Chondrocyte (in vitro differentiated cells): ENCODE data around the gene HS3ST3B1. TPM values are rescaled to one million over a fixed set of nuclear protein-coding genes. Genes with fewer than 3 reads are reported as not detected.

Experiments
- DNase-seq: peaks from one replicate; pipeline ENCODE4 v3.0.0; 2021; ENCODE audit warnings: mixed read lengths, low spot score
- H3K27ac Mint-ChIP-seq: one replicate; pipeline ENCODE4 v1.8.0; 2021; ENCODE audit warnings: mild to moderate bottlenecking, moderate library complexity, mixed read lengths; ENCODE audit not compliant: unreplicated experiment
- H3K27me3 Mint-ChIP-seq: 2 replicates; pipeline ENCODE4 v1.8.0; 2021; ENCODE audit warnings: low read depth, mixed read lengths
- H3K36me3 Mint-ChIP-seq: 2 replicates; pipeline ENCODE4 v1.8.0; 2021; ENCODE audit warnings: low read depth, mixed read lengths
- H3K4me1 Mint-ChIP-seq: 2 replicates; pipeline ENCODE4 v1.8.0; 2021; ENCODE audit warnings: low read depth, mild to moderate bottlenecking, mixed read lengths
- H3K4me3 Mint-ChIP-seq: one replicate; pipeline ENCODE4 v1.8.0; 2021; ENCODE audit warnings: mild to moderate bottlenecking, moderate library complexity, mixed read lengths; ENCODE audit not compliant: unreplicated experiment
- H3K9me3 Mint-ChIP-seq: 2 replicates; pipeline ENCODE4 v1.8.0; 2021; ENCODE audit warnings: low read depth, mixed read lengths
- CTCF ChIP-seq: fragments of 200-600 bp; sonication (generic); IDR thresholded peaks from 2 replicates; pipeline ENCODE4 v1.5.0; 2021; ENCODE audit warnings: antibody characterized with exemption, mild to moderate bottlenecking, moderate library complexity
- total RNA-seq: library from RNA; stranded (reverse); gene quantifications from 3 replicates; pipeline ENCODE4 v1.2.1, GENCODE V29; 2021

HS3ST3B1 gene
- total RNA-seq, 1 donor from 2014 or later, result 27.1 TPM

GRCh38 chr17:14321476-14321949, 20.6 kb downstream of the HS3ST3B1 start:
- Mint-ChIP-seq H3K36me3 (peaks cover 1% of the 10 kb centered on the region), H3K4me3 (no peak overlapping the region), H3K27ac (peak overlapping the region; percentile 52)

DNA sequence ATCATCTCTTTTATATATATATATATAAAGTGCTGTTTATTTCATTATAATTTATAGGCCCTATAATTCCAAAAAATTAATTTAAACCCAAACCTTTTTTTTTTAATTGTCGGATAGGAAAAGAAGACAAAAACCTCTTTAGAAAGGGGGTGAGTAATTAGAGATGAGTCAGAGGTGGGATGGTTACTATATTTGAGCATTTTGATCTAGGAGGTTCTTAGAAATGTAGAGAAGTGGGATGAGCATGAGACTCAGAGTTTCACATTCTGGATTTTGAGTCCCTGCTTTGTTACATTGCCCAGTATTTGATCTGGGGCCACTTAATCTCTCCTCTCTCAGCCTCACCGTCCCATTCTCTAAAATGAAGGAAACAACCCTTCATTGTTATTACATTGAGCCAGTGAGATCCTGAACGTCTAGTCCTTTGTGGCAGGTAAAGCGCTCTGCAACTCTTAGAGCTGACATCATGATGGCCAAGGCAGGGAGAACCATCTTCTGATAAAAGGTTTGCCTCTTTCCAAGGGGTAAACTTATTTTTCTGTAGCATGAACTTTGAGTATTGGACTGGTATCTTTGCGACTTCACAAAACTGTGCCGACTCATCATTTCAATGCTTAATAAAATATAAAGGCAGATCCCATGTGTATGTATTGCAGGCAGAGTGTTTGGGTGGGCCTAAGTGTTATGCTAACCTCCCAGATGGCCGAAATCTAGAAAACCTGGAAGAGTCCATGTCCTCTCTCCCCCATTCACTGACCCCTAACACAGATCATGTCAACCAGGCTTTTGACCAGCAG, 21.3 kb downstream of the HS3ST3B1 start:
- no peaks in the 10 kb centered on the region for H3K36me3 Mint-ChIP-seq
- TF ChIP-seq CTCF, result no peak
- no peak for DNase-seq
- H3K4me3 Mint-ChIP-seq, result no peak overlapping the region
- no peaks in the 10 kb centered on the region for H3K9me3 Mint-ChIP-seq
- H3K27me3 Mint-ChIP-seq, result no peaks in the 10 kb centered on the region
- peak overlapping the region; percentile 14 for H3K27ac Mint-ChIP-seq
- peaks cover 49% of the 10 kb centered on the region for H3K4me1 Mint-ChIP-seq

More at GRCh38 chr17:14321476-14321949, 20.6 kb downstream of the HS3ST3B1 start:
- no peak for TF ChIP-seq CTCF
- H3K27me3 Mint-ChIP-seq, result no peaks in the 10 kb centered on the region
- no peak for DNase-seq
- no peaks in the 10 kb centered on the region for H3K9me3 Mint-ChIP-seq
- H3K4me1 Mint-ChIP-seq, result peaks cover 54% of the 10 kb centered on the region

DNA sequence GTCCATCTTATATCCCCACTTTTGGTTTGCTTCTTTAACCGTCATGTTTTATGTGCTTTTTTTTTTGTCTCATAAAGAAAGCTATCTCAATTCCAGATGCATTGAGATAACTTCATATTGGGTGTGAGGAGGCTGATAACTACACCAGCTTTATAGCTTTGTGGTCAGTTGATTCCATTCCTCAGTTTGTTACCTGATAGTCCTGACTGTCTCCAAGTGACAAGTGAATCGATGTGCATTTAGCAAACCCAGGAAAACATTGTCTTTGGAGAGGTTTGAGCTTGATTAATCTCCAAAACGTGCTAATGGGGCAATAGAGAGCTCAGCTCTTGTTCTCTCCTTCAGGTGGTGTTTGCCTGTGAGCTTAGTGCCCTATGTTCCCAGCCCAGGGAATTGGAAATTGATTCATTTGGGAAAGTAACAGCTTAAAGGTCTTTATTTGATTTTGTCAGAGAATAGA, 22.7 kb downstream of the HS3ST3B1 start:
- TF ChIP-seq CTCF, result no peak
- H3K4me3 Mint-ChIP-seq, result no peak overlapping the region
- H3K4me1 Mint-ChIP-seq, result peaks cover 39% of the 10 kb centered on the region
- H3K27me3 Mint-ChIP-seq, result no peaks in the 10 kb centered on the region
- H3K36me3 Mint-ChIP-seq, result no peaks in the 10 kb centered on the region
- DNase-seq, result no peak
- H3K9me3 Mint-ChIP-seq, result no peaks in the 10 kb centered on the region
- H3K27ac Mint-ChIP-seq, result no peak overlapping the region

DNA sequence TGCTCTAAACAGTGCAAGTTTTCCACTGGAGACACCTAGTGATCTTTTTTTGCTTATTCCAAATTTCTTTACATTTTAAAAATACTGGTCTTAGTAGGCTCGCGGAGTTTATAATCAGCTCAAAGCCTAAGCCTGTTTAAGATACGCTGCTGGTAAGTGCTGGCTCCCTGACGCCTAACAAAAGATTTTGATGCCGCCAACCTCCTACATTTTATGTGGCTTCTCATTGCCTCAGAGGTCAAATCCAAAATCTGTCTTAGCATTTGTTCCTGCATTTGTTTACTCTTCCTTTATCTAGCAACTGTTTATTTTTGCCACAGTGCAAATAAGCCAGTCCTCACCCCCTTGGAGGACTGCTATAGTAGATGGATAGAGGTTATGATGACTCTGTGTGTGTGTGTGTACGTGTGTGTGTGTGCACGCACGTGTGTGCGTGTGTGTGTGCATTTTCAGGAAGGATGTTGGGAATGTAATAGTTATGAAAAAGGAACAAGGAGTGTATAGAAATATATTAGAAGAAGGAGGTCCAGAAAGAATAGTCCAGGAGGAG, 24.8 kb downstream of the HS3ST3B1 start:
- Mint-ChIP-seq H3K4me1 (peaks cover 50% of the 10 kb centered on the region), H3K27ac (no peak overlapping the region)

More for the DNA sequence above, 24.8 kb downstream of the HS3ST3B1 start:
- Mint-ChIP-seq H3K27me3 (no peaks in the 10 kb centered on the region), H3K4me3 (no peak overlapping the region), H3K9me3 (no peaks in the 10 kb centered on the region), H3K36me3 (no peaks in the 10 kb centered on the region)
- no peak for TF ChIP-seq CTCF
- no peak for DNase-seq
